WTC11 (cell line): ENCODE measurements around the gene CSPG5. TPM values are rescaled to one million over a fixed set of nuclear protein-coding genes. Genes with fewer than 3 reads are reported as not detected.

Experiments used
- ATAC-seq: fragments of 200-7000 bp; cut with Tn5 transposase; 2 replicates; pipeline ENCODE4 v1.10.0; 2021; ENCODE audit warnings: mild to moderate bottlenecking, moderate library complexity
- CTCF ChIA-PET: fragments of 300-600 bp; sonication (Branson Sonifier 250); formaldehyde crosslinking; loops from one replicate; lab custom pipeline; 2021; ENCODE audit warnings: antibody characterized with exemption; lab: Charles Lee
- POLR2A ChIA-PET: fragments of 350-600 bp; sonication (Branson Sonifier 250); formaldehyde crosslinking; loops from one replicate; lab custom pipeline; 2021; ENCODE audit warnings: antibody characterized with exemption; lab: Charles Lee
- DNase-seq: peaks from one replicate; pipeline ENCODE4 v3.0.0; 2021; ENCODE audit warnings: low spot score
- H3K27ac Mint-ChIP-seq: 2 replicates; pipeline ENCODE4 v1.8.0; 2021; ENCODE audit warnings: mixed read lengths
- H3K27me3 Mint-ChIP-seq: 2 replicates; pipeline ENCODE4 v1.8.0; 2021; ENCODE audit warnings: low read depth, mild to moderate bottlenecking, moderate library complexity, mixed read lengths
- H3K36me3 Mint-ChIP-seq: 2 replicates; pipeline ENCODE4 v1.8.0; 2021; ENCODE audit warnings: mixed read lengths
- H3K4me1 Mint-ChIP-seq: 2 replicates; pipeline ENCODE4 v1.8.0; 2022; ENCODE audit warnings: mixed read lengths
- H3K4me3 Mint-ChIP-seq: 2 replicates; pipeline ENCODE4 v1.8.0; 2021; ENCODE audit warnings: mild to moderate bottlenecking, moderate library complexity, mixed read lengths
- H3K9me3 Mint-ChIP-seq: 2 replicates; pipeline ENCODE4 v1.8.0; 2021; ENCODE audit warnings: mixed read lengths
- GABPB1 ChIP-seq: sonication (generic); formaldehyde crosslinking; IDR thresholded peaks from 2 replicates; pipeline ENCODE4 v1.8.1; 2023; ENCODE audit warnings: mild to moderate bottlenecking, missing genetic modification reagents
- NFYB ChIP-seq: sonication (generic); formaldehyde crosslinking; conservative IDR thresholded peaks from 2 replicates; pipeline ENCODE4 v1.8.0; 2022; ENCODE audit warnings: low read depth, missing genetic modification reagents
- NR3C1 ChIP-seq: sonication (generic); formaldehyde crosslinking; conservative IDR thresholded peaks from 2 replicates; pipeline ENCODE4 v1.8.1; 2023; ENCODE audit warnings: low read depth, mild to moderate bottlenecking, missing genetic modification reagents
- OVOL2 ChIP-seq: fragments of 250-450 bp; sonication (Bioruptor Pico); IDR thresholded peaks from 2 replicates; pipeline ENCODE4 v1.9.0; 2021; ENCODE audit warnings: mild to moderate bottlenecking, borderline replicate concordance
- RELA ChIP-seq: sonication (generic); formaldehyde crosslinking; IDR thresholded peaks from 2 replicates; pipeline ENCODE4 v1.8.1; 2022; ENCODE audit warnings: missing genetic modification reagents, mild to moderate bottlenecking, borderline replicate concordance
- SMAD4 ChIP-seq: sonication (generic); formaldehyde crosslinking; IDR thresholded peaks from 2 replicates; pipeline ENCODE4 v1.8.0; 2022; ENCODE audit warnings: mild to moderate bottlenecking, missing genetic modification reagents
- ZNF121 ChIP-seq: sonication (generic); formaldehyde crosslinking; IDR thresholded peaks from 2 replicates; pipeline ENCODE4 v1.8.0; 2023; ENCODE audit warnings: missing genetic modification reagents
- ZNF232 ChIP-seq: sonication (generic); formaldehyde crosslinking; IDR thresholded peaks from 2 replicates; pipeline ENCODE4 v1.8.0; 2022; ENCODE audit warnings: mild to moderate bottlenecking, missing genetic modification reagents
- ZNF416 ChIP-seq: fragments of 250-450 bp; sonication (Bioruptor Pico); IDR thresholded peaks from 2 replicates; pipeline ENCODE4 v1.9.0; 2021; ENCODE audit warnings: mild to moderate bottlenecking, inconsistent platforms
- ZNF423 ChIP-seq: fragments of 250-450 bp; sonication (Bioruptor Pico); IDR thresholded peaks from 2 replicates; pipeline ENCODE4 v2.1.2; 2022; ENCODE audit warnings: mild to moderate bottlenecking, moderate library complexity
- total RNA-seq: library from RNA; stranded (reverse); gene quantifications from 3 replicates; pipeline ENCODE4 v1.2.3, GENCODE V29; 2021
- TF ChIP-seq, protein P1 (sequence below): sonication (generic); formaldehyde crosslinking; IDR thresholded peaks from 2 replicates; pipeline ENCODE4 v1.8.1; 2022; ENCODE audit warnings: missing genetic modification reagents, borderline replicate concordance
- TF ChIP-seq, protein P2 (sequence below): sonication (generic); formaldehyde crosslinking; IDR thresholded peaks from 2 replicates; pipeline ENCODE4 v1.8.0; 2022; ENCODE audit warnings: mild to moderate bottlenecking, missing genetic modification reagents
- TF ChIP-seq, protein P3 (sequence below): fragments of 250-450 bp; sonication (Bioruptor Pico); IDR thresholded peaks from 2 replicates; pipeline ENCODE4 v1.9.0; 2021; ENCODE audit warnings: mild to moderate bottlenecking
- TF ChIP-seq, protein P4 (sequence below): fragments of 250-450 bp; sonication (Bioruptor Pico); IDR thresholded peaks from 2 replicates; pipeline ENCODE4 v1.9.0; 2021; ENCODE audit warnings: mild to moderate bottlenecking, borderline replicate concordance

The CSPG5 gene
- total RNA-seq, 1 experiment from 2014 or later, result 3.3 TPM

DNA sequence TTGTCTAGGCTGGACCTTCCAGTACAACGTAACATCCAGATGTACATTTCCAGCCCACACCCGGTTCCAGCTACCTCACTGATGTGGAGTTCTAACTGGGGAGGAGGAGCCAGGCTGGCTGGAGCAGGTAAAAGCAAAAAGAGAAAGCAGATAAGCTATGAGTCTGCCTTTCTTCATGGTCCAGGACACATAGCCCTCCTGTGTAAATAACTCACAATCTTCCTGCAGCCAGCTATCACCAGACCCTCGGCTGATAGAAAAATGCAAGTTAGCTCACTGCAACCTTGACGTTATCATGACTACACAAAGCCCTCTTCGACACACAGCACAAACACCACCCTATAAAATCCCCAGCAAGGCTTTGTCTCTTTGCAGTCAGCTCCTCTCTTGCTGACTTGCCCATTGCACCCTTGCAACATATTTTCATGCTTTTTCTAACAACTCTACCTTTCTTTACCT is 44.6 kb downstream of the CSPG5 start (continued):
- TF ChIP-seq, protein P1, sequence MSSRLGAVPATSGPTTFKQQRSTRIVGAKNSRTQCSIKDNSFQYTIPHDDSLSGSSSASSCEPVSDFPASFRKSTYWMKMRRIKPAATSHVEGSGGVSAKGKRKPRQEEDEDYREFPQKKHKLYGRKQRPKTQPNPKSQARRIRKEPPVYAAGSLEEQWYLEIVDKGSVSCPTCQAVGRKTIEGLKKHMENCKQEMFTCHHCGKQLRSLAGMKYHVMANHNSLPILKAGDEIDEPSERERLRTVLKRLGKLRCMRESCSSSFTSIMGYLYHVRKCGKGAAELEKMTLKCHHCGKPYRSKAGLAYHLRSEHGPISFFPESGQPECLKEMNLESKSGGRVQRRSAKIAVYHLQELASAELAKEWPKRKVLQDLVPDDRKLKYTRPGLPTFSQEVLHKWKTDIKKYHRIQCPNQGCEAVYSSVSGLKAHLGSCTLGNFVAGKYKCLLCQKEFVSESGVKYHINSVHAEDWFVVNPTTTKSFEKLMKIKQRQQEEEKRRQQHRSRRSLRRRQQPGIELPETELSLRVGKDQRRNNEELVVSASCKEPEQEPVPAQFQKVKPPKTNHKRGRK (CRISPR knock-in tag), result no peak
- TF ChIP-seq, protein P2, sequence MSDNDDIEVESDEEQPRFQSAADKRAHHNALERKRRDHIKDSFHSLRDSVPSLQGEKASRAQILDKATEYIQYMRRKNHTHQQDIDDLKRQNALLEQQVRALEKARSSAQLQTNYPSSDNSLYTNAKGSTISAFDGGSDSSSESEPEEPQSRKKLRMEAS (CRISPR knock-in tag), result no peak
- TF ChIP-seq, protein P3, sequence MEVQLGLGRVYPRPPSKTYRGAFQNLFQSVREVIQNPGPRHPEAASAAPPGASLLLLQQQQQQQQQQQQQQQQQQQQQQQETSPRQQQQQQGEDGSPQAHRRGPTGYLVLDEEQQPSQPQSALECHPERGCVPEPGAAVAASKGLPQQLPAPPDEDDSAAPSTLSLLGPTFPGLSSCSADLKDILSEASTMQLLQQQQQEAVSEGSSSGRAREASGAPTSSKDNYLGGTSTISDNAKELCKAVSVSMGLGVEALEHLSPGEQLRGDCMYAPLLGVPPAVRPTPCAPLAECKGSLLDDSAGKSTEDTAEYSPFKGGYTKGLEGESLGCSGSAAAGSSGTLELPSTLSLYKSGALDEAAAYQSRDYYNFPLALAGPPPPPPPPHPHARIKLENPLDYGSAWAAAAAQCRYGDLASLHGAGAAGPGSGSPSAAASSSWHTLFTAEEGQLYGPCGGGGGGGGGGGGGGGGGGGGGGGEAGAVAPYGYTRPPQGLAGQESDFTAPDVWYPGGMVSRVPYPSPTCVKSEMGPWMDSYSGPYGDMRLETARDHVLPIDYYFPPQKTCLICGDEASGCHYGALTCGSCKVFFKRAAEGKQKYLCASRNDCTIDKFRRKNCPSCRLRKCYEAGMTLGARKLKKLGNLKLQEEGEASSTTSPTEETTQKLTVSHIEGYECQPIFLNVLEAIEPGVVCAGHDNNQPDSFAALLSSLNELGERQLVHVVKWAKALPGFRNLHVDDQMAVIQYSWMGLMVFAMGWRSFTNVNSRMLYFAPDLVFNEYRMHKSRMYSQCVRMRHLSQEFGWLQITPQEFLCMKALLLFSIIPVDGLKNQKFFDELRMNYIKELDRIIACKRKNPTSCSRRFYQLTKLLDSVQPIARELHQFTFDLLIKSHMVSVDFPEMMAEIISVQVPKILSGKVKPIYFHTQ (CRISPR knock-in tag), result no peak
- no peak for TF ChIP-seq OVOL2 (CRISPR knock-in tag)
- no peak for TF ChIP-seq NFYB (CRISPR knock-in tag)
- TF ChIP-seq GABPB1, result no peak
- no peak for TF ChIP-seq NR3C1 (CRISPR knock-in tag)
- no peak for TF ChIP-seq RELA (CRISPR knock-in tag)

DNA sequence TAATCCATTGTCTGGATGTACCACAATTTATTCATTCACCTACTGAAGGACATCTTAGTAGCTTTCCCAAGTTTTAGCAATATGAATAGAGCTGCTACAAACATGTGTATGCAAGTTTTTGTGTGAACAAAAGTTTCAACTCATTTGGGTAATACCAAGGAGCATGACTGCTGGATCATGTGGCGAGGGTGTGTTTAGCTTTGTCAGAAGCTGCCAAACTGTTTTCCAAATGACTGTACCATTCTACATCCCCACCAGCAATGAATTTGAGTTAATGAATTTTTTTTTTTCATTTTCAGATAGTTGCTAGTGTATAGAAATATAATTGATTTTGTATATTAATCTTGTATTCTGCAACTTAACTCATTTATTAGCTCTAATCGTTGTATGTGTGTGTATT is 45.2 kb downstream of the CSPG5 start:
- H3K27ac Mint-ChIP-seq, result no peak overlapping the region
- ChIA-PET CTCF (interaction anchor here (0.9 to 3.5 kb wide), 2 partner anchors 11 to 111 kb away, joined by 3 to 17 read pairs; no protein-coding TSS in a partner anchor), POLR2A (interaction anchor here (0.5 kb wide), 1 partner anchor 403 kb away, joined by 4 read pairs; no protein-coding TSS in a partner anchor)
- TF ChIP-seq ZNF232 (CRISPR knock-in tag) (no peak), ZNF121 (no peak), ZNF416 (CRISPR knock-in tag) (no peak), NFYB (CRISPR knock-in tag) (no peak), SMAD4 (CRISPR knock-in tag) (no peak), ZNF423 (CRISPR knock-in tag) (no peak)
- TF ChIP-seq, protein P4, sequence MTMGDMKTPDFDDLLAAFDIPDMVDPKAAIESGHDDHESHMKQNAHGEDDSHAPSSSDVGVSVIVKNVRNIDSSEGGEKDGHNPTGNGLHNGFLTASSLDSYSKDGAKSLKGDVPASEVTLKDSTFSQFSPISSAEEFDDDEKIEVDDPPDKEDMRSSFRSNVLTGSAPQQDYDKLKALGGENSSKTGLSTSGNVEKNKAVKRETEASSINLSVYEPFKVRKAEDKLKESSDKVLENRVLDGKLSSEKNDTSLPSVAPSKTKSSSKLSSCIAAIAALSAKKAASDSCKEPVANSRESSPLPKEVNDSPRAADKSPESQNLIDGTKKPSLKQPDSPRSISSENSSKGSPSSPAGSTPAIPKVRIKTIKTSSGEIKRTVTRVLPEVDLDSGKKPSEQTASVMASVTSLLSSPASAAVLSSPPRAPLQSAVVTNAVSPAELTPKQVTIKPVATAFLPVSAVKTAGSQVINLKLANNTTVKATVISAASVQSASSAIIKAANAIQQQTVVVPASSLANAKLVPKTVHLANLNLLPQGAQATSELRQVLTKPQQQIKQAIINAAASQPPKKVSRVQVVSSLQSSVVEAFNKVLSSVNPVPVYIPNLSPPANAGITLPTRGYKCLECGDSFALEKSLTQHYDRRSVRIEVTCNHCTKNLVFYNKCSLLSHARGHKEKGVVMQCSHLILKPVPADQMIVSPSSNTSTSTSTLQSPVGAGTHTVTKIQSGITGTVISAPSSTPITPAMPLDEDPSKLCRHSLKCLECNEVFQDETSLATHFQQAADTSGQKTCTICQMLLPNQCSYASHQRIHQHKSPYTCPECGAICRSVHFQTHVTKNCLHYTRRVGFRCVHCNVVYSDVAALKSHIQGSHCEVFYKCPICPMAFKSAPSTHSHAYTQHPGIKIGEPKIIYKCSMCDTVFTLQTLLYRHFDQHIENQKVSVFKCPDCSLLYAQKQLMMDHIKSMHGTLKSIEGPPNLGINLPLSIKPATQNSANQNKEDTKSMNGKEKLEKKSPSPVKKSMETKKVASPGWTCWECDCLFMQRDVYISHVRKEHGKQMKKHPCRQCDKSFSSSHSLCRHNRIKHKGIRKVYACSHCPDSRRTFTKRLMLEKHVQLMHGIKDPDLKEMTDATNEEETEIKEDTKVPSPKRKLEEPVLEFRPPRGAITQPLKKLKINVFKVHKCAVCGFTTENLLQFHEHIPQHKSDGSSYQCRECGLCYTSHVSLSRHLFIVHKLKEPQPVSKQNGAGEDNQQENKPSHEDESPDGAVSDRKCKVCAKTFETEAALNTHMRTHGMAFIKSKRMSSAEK (CRISPR knock-in tag), result no peak
- H3K4me3 Mint-ChIP-seq, result no peak overlapping the region
- ATAC-seq, result no peak
- H3K27me3 Mint-ChIP-seq, result no peaks in the 10 kb centered on the region
- no peak for DNase-seq
- no peaks in the 10 kb centered on the region for H3K36me3 Mint-ChIP-seq
- 0 out of 2 replicates have a peak, but pooled peaks cover 3% of the 10 kb centered on the region for H3K4me1 Mint-ChIP-seq
- H3K9me3 Mint-ChIP-seq, result peaks cover 14% of the 10 kb centered on the region
